GM23338 (cell line): ENCODE data around the gene FBXO34. TPM values are rescaled to one million over a fixed set of nuclear protein-coding genes. Genes with fewer than 3 reads are reported as not detected.

Experiments
- ATAC-seq: fragments of 200-7000 bp; cut with Tn5 transposase; 3 replicates; pipeline ENCODE4 v1.9.1; 2020
- DNase-seq: peaks from one replicate; pipeline ENCODE4 v3.0.0-alpha.2; 2015; ENCODE audit warnings: low spot score
- H2AFZ ChIP-seq: fragments of 200-600 bp; sonication (generic); 2 replicates; pipeline ENCODE4 v1.8.0; 2016; ENCODE audit warnings: antibody characterized with exemption, mild to moderate bottlenecking, moderate library complexity
- H3F3A ChIP-seq: fragments of 200-600 bp; sonication (generic); replicated peaks from 2 replicates; pipeline ENCODE4 v1.8.0; 2017; ENCODE audit warnings: antibody characterized with exemption, mixed run types, low read depth
- H3K27ac ChIP-seq: fragments of 200-600 bp; sonication (generic); 2 replicates; pipeline ENCODE4 v1.6.1; 2016; ENCODE audit warnings: low read depth
- H3K27me3 ChIP-seq: fragments of 200-600 bp; sonication (generic); 2 replicates; pipeline ENCODE4 v1.8.0; 2016; ENCODE audit warnings: mild to moderate bottlenecking, mixed run types, moderate library complexity; ENCODE audit not compliant: insufficient read depth
- H3K36me3 ChIP-seq: fragments of 200-600 bp; sonication (generic); 2 replicates; pipeline ENCODE4 v1.8.0; 2016; ENCODE audit warnings: mild to moderate bottlenecking; ENCODE audit not compliant: insufficient read depth
- H3K4me1 ChIP-seq: fragments of 200-600 bp; sonication (generic); 2 replicates; pipeline ENCODE4 v1.8.0; 2016; ENCODE audit warnings: mild to moderate bottlenecking, moderate library complexity; ENCODE audit not compliant: insufficient read depth
- H3K4me2 ChIP-seq: fragments of 200-600 bp; sonication (generic); 2 replicates; pipeline ENCODE4 v1.7.1; 2017; ENCODE audit warnings: mixed run types
- H3K4me3 ChIP-seq: fragments of 200-600 bp; sonication (generic); 2 replicates; pipeline ENCODE4 v1.6.1; 2016; ENCODE audit warnings: mixed run types
- H3K79me2 ChIP-seq: fragments of 200-600 bp; sonication (generic); replicated peaks from 2 replicates; pipeline ENCODE4 v1.8.0; 2017; ENCODE audit warnings: mild to moderate bottlenecking; ENCODE audit not compliant: insufficient read depth
- H3K9me2 ChIP-seq: fragments of 200-600 bp; sonication (generic); 2 replicates; pipeline ENCODE4 v1.8.0; 2017; ENCODE audit not compliant: insufficient read depth
- H4K20me1 ChIP-seq: fragments of 200-600 bp; sonication (generic); replicated peaks from 2 replicates; pipeline ENCODE4 v1.8.0; 2017; ENCODE audit warnings: mild to moderate bottlenecking; ENCODE audit not compliant: insufficient read depth
- H3K27ac Mint-ChIP-seq: 2 replicates; pipeline ENCODE4 v1.8.0; 2020; ENCODE audit warnings: inconsistent platforms, mild to moderate bottlenecking, moderate library complexity, mixed read lengths
- H3K27me3 Mint-ChIP-seq: 3 replicates; pipeline ENCODE4 v1.8.0; 2022; ENCODE audit warnings: low read depth, mild to moderate bottlenecking, moderate library complexity, mixed read lengths, inconsistent platforms; ENCODE audit not compliant: insufficient read depth, poor library complexity
- H3K36me3 Mint-ChIP-seq: 3 replicates; pipeline ENCODE4 v1.8.0; 2021; ENCODE audit warnings: low read depth, mild to moderate bottlenecking, inconsistent platforms, moderate library complexity, mixed read lengths
- H3K4me1 Mint-ChIP-seq: 3 replicates; pipeline ENCODE4 v1.8.0; 2020; ENCODE audit warnings: mild to moderate bottlenecking, inconsistent platforms, mixed read lengths
- H3K4me3 Mint-ChIP-seq: 3 replicates; pipeline ENCODE4 v1.8.0; 2021; ENCODE audit warnings: moderate library complexity, mild to moderate bottlenecking, inconsistent platforms, mixed read lengths
- H3K9me3 Mint-ChIP-seq: 3 replicates; pipeline ENCODE4 v1.8.0; 2020; ENCODE audit warnings: moderate library complexity, mild to moderate bottlenecking, inconsistent platforms, mixed read lengths
- EZH2 ChIP-seq: fragments of 200-600 bp; sonication (generic); IDR thresholded peaks from one replicate; pipeline ENCODE4 v1.8.0; 2017; ENCODE audit warnings: antibody characterized with exemption, mild to moderate bottlenecking, low read depth; ENCODE audit not compliant: unreplicated experiment
- STAT1 ChIP-seq: IDR thresholded peaks from one replicate; pipeline ENCODE4 v1.6.1; 2016; ENCODE audit warnings: antibody characterized with exemption; ENCODE audit not compliant: unreplicated experiment
- ZNF331 ChIP-seq: fragments of 250-450 bp; sonication (Bioruptor Pico); IDR thresholded peaks from 2 replicates; pipeline ENCODE4 v1.5.0; 2020; ENCODE audit warnings: low read depth, mild to moderate bottlenecking, moderate library complexity
- polyA plus RNA-seq: library from polyadenylated mRNA; unstranded; fragments of >200 nt; fragmentation: Nextera tagmentation; extraction: Ambion mirVana; gene quantifications from 2 replicates; pipeline ENCODE4 v1.2.1, GENCODE V29; 2016
- total RNA-seq: library from RNA; depleted of rRNA; stranded (reverse); fragments of >200 nt; shearing (Covaris generic); gene quantifications from 2 replicates; pipeline ENCODE4 v1.2.3, GENCODE V29; 2014
- TF ChIP-seq, protein P1 (sequence below): IDR thresholded peaks from 2 replicates; pipeline ENCODE4 v1.6.1; 2016; ENCODE audit warnings: antibody characterized with exemption
- TF ChIP-seq, protein P2 (sequence below), 2 experiments: fragments of 200-600 bp in 1 of 2; sonication (generic) in 1 of 2; conservative IDR thresholded peaks; 2 replicates each; pipeline versions ENCODE4 v1.5.1 to v1.6.1; 2016 to 2017; ENCODE audit warnings: antibody characterized with exemption in 2 of 2, low read depth in 2 of 2, mild to moderate bottlenecking in 2 of 2, moderate library complexity in 1 of 2
- TF ChIP-seq, protein P3 (sequence below): fragments of 250-450 bp; sonication (Bioruptor Pico); IDR thresholded peaks from 2 replicates; pipeline ENCODE4 v1.5.0; 2020; ENCODE audit warnings: mild to moderate bottlenecking, moderate library complexity
- TF ChIP-seq, protein P4 (sequence below): IDR thresholded peaks from one replicate; pipeline ENCODE4 v1.6.1; 2018; ENCODE audit warnings: antibody characterized with exemption; ENCODE audit not compliant: unreplicated experiment

FBXO34 gene
- total and polyA plus RNA-seq, 2 experiments from 2014 or later = 9.4 to 13.4 TPM

DNA sequence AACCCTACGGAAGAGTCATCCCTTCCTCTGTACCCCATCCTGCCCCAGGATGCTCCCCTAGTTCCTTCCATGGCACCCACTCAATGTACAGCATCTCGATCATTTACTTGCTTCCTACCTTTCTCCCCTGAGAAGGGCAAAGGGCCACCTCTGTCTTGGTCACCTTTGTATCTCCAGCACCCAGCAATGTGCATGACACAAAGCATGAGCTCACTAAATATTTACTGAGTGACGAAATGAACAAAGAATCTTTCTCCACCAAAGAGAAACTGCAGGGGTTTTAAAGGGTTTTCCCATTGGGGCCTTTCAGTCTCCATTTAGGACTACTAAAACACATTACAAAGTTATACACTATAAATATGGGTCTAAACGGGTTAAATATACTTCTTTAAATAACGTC is 109.8 kb downstream of the FBXO34 start:
- TF ChIP-seq EZH2 = no peak
- TF ChIP-seq, protein P1, sequence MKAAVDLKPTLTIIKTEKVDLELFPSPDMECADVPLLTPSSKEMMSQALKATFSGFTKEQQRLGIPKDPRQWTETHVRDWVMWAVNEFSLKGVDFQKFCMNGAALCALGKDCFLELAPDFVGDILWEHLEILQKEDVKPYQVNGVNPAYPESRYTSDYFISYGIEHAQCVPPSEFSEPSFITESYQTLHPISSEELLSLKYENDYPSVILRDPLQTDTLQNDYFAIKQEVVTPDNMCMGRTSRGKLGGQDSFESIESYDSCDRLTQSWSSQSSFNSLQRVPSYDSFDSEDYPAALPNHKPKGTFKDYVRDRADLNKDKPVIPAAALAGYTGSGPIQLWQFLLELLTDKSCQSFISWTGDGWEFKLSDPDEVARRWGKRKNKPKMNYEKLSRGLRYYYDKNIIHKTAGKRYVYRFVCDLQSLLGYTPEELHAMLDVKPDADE = no peak
- no peak overlapping the region for H3K27ac Mint-ChIP-seq

DNA sequence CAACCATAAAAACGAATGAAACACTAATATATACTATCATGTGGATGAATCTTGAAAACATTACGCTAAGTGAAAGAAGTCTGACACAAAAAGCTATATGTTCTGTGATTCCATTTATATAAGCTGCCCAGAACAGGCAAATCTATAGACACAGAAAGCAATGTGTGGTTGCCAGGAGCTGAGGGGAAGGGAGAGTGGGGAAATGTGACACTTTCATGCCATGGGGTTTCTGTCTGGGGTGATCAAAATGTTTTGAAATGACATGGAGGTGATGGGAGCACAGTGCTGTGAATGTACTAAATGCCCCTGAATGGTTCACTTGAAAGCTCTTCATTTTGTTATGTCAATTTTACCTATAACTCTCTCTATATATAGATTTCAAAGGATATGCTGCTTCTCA is 110.3 kb downstream of the FBXO34 start:
- DNase-seq (no peak), ATAC-seq (no peak)
- Mint-ChIP-seq H3K36me3 (peaks cover 28% of the 10 kb centered on the region), H3K27ac (no peak overlapping the region), H3K9me3 (no peaks in the 10 kb centered on the region), H3K4me3 (no peak overlapping the region), H3K4me1 (no peaks in the 10 kb centered on the region), H3K27me3 (no peaks in the 10 kb centered on the region)
- H3K4me2 ChIP-seq = no peak overlapping the region
- H3K27ac ChIP-seq = no peak overlapping the region
- H3F3A ChIP-seq = no peaks in the 10 kb centered on the region
- no peaks in the 10 kb centered on the region for H3K4me1 ChIP-seq
- H3K4me3 ChIP-seq = no peak overlapping the region
- no peaks in the 10 kb centered on the region for H3K79me2 ChIP-seq
- no peaks in the 10 kb centered on the region for H3K27me3 ChIP-seq
- H3K36me3 ChIP-seq = peaks cover 19% of the 10 kb centered on the region
- H3K9me2 ChIP-seq = no peaks in the 10 kb centered on the region
- H4K20me1 ChIP-seq = peaks cover 3% of the 10 kb centered on the region
- H2AFZ ChIP-seq = no peak overlapping the region
- TF ChIP-seq ZNF331 (CRISPR knock-in tag) (no peak), STAT1 (no peak), EZH2 (no peak)
- TF ChIP-seq, protein P2, sequence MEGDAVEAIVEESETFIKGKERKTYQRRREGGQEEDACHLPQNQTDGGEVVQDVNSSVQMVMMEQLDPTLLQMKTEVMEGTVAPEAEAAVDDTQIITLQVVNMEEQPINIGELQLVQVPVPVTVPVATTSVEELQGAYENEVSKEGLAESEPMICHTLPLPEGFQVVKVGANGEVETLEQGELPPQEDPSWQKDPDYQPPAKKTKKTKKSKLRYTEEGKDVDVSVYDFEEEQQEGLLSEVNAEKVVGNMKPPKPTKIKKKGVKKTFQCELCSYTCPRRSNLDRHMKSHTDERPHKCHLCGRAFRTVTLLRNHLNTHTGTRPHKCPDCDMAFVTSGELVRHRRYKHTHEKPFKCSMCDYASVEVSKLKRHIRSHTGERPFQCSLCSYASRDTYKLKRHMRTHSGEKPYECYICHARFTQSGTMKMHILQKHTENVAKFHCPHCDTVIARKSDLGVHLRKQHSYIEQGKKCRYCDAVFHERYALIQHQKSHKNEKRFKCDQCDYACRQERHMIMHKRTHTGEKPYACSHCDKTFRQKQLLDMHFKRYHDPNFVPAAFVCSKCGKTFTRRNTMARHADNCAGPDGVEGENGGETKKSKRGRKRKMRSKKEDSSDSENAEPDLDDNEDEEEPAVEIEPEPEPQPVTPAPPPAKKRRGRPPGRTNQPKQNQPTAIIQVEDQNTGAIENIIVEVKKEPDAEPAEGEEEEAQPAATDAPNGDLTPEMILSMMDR (conservative IDR thresholded peaks at IDR 0.05; ENCODE audit: low read depth in 2 of 2) = no peak
- TF ChIP-seq, protein P3, sequence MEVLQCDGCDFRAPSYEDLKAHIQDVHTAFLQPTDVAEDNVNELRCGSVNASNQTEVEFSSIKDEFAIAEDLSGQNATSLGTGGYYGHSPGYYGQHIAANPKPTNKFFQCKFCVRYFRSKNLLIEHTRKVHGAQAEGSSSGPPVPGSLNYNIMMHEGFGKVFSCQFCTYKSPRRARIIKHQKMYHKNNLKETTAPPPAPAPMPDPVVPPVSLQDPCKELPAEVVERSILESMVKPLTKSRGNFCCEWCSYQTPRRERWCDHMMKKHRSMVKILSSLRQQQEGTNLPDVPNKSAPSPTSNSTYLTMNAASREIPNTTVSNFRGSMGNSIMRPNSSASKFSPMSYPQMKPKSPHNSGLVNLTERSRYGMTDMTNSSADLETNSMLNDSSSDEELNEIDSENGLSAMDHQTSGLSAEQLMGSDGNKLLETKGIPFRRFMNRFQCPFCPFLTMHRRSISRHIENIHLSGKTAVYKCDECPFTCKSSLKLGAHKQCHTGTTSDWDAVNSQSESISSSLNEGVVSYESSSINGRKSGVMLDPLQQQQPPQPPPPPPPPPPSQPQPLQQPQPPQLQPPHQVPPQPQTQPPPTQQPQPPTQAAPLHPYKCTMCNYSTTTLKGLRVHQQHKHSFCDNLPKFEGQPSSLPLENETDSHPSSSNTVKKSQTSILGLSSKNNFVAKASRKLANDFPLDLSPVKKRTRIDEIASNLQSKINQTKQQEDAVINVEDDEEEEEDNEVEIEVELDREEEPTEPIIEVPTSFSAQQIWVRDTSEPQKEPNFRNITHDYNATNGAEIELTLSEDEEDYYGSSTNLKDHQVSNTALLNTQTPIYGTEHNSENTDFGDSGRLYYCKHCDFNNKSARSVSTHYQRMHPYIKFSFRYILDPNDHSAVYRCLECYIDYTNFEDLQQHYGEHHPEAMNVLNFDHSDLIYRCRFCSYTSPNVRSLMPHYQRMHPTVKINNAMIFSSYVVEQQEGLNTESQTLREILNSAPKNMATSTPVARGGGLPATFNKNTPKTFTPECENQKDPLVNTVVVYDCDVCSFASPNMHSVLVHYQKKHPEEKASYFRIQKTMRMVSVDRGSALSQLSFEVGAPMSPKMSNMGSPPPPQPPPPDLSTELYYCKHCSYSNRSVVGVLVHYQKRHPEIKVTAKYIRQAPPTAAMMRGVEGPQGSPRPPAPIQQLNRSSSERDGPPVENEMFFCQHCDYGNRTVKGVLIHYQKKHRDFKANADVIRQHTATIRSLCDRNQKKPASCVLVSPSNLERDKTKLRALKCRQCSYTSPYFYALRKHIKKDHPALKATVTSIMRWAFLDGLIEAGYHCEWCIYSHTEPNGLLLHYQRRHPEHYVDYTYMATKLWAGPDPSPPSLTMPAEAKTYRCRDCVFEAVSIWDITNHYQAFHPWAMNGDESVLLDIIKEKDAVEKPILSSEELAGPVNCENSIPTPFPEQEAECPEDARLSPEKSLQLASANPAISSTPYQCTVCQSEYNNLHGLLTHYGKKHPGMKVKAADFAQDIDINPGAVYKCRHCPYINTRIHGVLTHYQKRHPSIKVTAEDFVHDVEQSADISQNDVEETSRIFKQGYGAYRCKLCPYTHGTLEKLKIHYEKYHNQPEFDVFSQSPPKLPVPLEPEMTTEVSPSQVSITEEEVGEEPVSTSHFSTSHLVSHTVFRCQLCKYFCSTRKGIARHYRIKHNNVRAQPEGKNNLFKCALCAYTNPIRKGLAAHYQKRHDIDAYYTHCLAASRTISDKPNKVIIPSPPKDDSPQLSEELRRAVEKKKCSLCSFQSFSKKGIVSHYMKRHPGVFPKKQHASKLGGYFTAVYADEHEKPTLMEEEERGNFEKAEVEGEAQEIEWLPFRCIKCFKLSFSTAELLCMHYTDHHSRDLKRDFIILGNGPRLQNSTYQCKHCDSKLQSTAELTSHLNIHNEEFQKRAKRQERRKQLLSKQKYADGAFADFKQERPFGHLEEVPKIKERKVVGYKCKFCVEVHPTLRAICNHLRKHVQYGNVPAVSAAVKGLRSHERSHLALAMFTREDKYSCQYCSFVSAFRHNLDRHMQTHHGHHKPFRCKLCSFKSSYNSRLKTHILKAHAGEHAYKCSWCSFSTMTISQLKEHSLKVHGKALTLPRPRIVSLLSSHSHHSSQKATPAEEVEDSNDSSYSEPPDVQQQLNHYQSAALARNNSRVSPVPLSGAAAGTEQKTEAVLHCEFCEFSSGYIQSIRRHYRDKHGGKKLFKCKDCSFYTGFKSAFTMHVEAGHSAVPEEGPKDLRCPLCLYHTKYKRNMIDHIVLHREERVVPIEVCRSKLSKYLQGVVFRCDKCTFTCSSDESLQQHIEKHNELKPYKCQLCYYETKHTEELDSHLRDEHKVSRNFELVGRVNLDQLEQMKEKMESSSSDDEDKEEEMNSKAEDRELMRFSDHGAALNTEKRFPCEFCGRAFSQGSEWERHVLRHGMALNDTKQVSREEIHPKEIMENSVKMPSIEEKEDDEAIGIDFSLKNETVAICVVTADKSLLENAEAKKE (CRISPR knock-in tag) = no peak
- TF ChIP-seq, protein P1 = no peak
- TF ChIP-seq, protein P4, sequence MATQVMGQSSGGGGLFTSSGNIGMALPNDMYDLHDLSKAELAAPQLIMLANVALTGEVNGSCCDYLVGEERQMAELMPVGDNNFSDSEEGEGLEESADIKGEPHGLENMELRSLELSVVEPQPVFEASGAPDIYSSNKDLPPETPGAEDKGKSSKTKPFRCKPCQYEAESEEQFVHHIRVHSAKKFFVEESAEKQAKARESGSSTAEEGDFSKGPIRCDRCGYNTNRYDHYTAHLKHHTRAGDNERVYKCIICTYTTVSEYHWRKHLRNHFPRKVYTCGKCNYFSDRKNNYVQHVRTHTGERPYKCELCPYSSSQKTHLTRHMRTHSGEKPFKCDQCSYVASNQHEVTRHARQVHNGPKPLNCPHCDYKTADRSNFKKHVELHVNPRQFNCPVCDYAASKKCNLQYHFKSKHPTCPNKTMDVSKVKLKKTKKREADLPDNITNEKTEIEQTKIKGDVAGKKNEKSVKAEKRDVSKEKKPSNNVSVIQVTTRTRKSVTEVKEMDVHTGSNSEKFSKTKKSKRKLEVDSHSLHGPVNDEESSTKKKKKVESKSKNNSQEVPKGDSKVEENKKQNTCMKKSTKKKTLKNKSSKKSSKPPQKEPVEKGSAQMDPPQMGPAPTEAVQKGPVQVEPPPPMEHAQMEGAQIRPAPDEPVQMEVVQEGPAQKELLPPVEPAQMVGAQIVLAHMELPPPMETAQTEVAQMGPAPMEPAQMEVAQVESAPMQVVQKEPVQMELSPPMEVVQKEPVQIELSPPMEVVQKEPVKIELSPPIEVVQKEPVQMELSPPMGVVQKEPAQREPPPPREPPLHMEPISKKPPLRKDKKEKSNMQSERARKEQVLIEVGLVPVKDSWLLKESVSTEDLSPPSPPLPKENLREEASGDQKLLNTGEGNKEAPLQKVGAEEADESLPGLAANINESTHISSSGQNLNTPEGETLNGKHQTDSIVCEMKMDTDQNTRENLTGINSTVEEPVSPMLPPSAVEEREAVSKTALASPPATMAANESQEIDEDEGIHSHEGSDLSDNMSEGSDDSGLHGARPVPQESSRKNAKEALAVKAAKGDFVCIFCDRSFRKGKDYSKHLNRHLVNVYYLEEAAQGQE = no peak

More for the DNA sequence above, 109.8 kb downstream of the FBXO34 start:
- DNase-seq (no peak), ATAC-seq (no peak)
- H3K4me1 Mint-ChIP-seq = no peaks in the 10 kb centered on the region
- Histone ChIP-seq H4K20me1 (peaks cover 3% of the 10 kb centered on the region), H3K4me1 (no peaks in the 10 kb centered on the region), H3K79me2 (no peaks in the 10 kb centered on the region), H3K4me2 (no peak overlapping the region), H3F3A (no peaks in the 10 kb centered on the region), H3K27ac (no peak overlapping the region), H3K36me3 (peaks cover 19% of the 10 kb centered on the region), H3K9me2 (no peaks in the 10 kb centered on the region), H3K4me3 (no peak overlapping the region), H2AFZ (no peak overlapping the region), H3K27me3 (no peaks in the 10 kb centered on the region)
- peaks cover 33% of the 10 kb centered on the region for H3K36me3 Mint-ChIP-seq
- H3K9me3 Mint-ChIP-seq = no peaks in the 10 kb centered on the region
- no peak overlapping the region for H3K4me3 Mint-ChIP-seq
- peaks cover 2% of the 10 kb centered on the region for H3K27me3 Mint-ChIP-seq
